Natural killer cell (primary cell): ENCODE results near the gene CRIM1. TPM values are rescaled to one million over a fixed set of nuclear protein-coding genes. Genes with fewer than 3 reads are reported as not detected.

ENCODE experiments used
- ATAC-seq, 3 donors: fragments of 150-1000 bp in 2 of 3; fragments of 200-7000 bp in 1 of 3; cut with Tn5 transposase; 1 replicate in 1 of 3; 2 replicates in 2 of 3; pipeline ENCODE4 v1.10.0; 2021; ENCODE audit warnings: mild to moderate bottlenecking in 2 of 3, moderate library complexity in 2 of 3
- DNase-seq, 2 donors: peaks; one replicate each; pipeline versions ENCODE4 v3.0.0 to v3.0.0-alpha.2; 2013 to 2021; ENCODE audit warnings: mixed read lengths in 1 of 2
- H3K27ac ChIP-seq: one replicate; pipeline ENCODE4 v1.5.1; 2013; ENCODE audit warnings: mild to moderate bottlenecking, low read length
- H3K27me3 ChIP-seq: one replicate; pipeline ENCODE4 v1.6.1; 2013; ENCODE audit warnings: low read length; ENCODE audit not compliant: control insufficient read depth, insufficient read depth
- H3K36me3 ChIP-seq: one replicate; pipeline ENCODE4 v1.6.1; 2013; ENCODE audit warnings: low read length; ENCODE audit not compliant: control insufficient read depth, insufficient read depth
- H3K4me1 ChIP-seq: one replicate; pipeline ENCODE4 v1.6.1; 2013; ENCODE audit warnings: low read length; ENCODE audit not compliant: control insufficient read depth, insufficient read depth
- H3K4me3 ChIP-seq: one replicate; pipeline ENCODE4 v1.5.1; 2013; ENCODE audit warnings: low read length
- H3K9me3 ChIP-seq: one replicate; pipeline ENCODE4 v1.6.1; 2013; ENCODE audit warnings: low read length; ENCODE audit not compliant: control insufficient read depth, insufficient read depth
- H3K27ac Mint-ChIP-seq, 2 donors: one replicate each; pipeline ENCODE4 v1.8.0; 2022; ENCODE audit warnings: mild to moderate bottlenecking in 2 of 2, mixed read lengths in 2 of 2, moderate library complexity in 1 of 2
- H3K27me3 Mint-ChIP-seq, 2 donors: one replicate each; pipeline ENCODE4 v1.8.0; 2022; ENCODE audit warnings: low read depth in 2 of 2, mixed read lengths in 2 of 2
- H3K36me3 Mint-ChIP-seq: one replicate; pipeline ENCODE4 v1.8.0; 2022; ENCODE audit warnings: mixed read lengths
- H3K4me1 Mint-ChIP-seq, 2 donors: one replicate each; pipeline ENCODE4 v1.8.0; 2022; ENCODE audit warnings: mixed read lengths in 2 of 2
- H3K4me3 Mint-ChIP-seq: one replicate; pipeline ENCODE4 v1.8.0; 2022; ENCODE audit warnings: mild to moderate bottlenecking, moderate library complexity, mixed read lengths
- H3K9me3 Mint-ChIP-seq, 2 donors: one replicate each; pipeline ENCODE4 v1.8.0; 2022; ENCODE audit warnings: mixed read lengths in 2 of 2
- CTCF ChIP-seq: fragments of 200-600 bp; IDR thresholded peaks from one replicate; pipeline ENCODE4 v1.8.0; 2022; ENCODE audit warnings: antibody characterized with exemption
- WGBS: methylation state at CpG from one replicate; pipeline ENCODE4 v1.1.7; 2013; ENCODE audit warnings: missing lambda C conversion rate; ENCODE audit not compliant: insufficient coverage; 5-methylcytosine and 5-hydroxymethylcytosine counted together
- intact Hi-C: fragments of 100-400 bp; cut with micrococcal nuclease; formaldehyde crosslinking; loops from one replicate; pipeline ENCODE4 v1.14.2; 2022
- total RNA-seq, 4 donors: library from RNA; stranded (reverse); fragments of 120-200 nt in 1 of 4; gene quantifications; one replicate each; pipeline versions ENCODE4 v1.2.3 to v1.2.4, GENCODE V29; 2013 to 2022

CRIM1 gene
- total RNA-seq, 3 donors from 2014 or later (not counting 1 experiment from before 2014, with no cell fraction given), result 19.3 to 34.1 (median 32.9) TPM

- no peak overlapping the region for H3K4me3 ChIP-seq
- DNase-seq (no peak), ATAC-seq (no peak)
- Mint-ChIP-seq H3K9me3 (no peaks in the 10 kb centered on the region), H3K4me3 (no peak overlapping the region), H3K36me3 (no peaks in the 10 kb centered on the region), H3K27me3 (no peaks in the 10 kb centered on the region), H3K27ac (no peak overlapping the region), H3K4me1 (peaks cover 0 to 6% of the 10 kb centered on the region in 2 donors)
- 86% methylated on average over 3 of the region's 4 CpGs for WGBS
- peaks cover 3% of the 10 kb centered on the region for H3K36me3 ChIP-seq
- no peak for TF ChIP-seq CTCF
- intact Hi-C loops, result no loop called here
- H3K9me3 ChIP-seq, result no peaks in the 10 kb centered on the region
- no peaks in the 10 kb centered on the region for H3K27me3 ChIP-seq
- H3K27ac ChIP-seq, result no peak overlapping the region
- H3K4me1 ChIP-seq, result no peaks in the 10 kb centered on the region
These were observed 99.4 kb downstream of the CRIM1 start for GRCh38 chr2:36455011-36455410.

- no peak overlapping the region for H3K27ac ChIP-seq
- TF ChIP-seq CTCF, result no peak
- ATAC-seq, result no peak
- DNase-seq, result no peak
- WGBS, result 97% methylated on average over 4 of the region's 4 CpGs
- no peak overlapping the region for H3K4me3 Mint-ChIP-seq
- peaks cover 0 to 6% of the 10 kb centered on the region in 2 donors for H3K4me1 Mint-ChIP-seq
- H3K4me1 ChIP-seq, result peaks cover 2% of the 10 kb centered on the region
- no peaks in the 10 kb centered on the region for H3K27me3 ChIP-seq
- H3K9me3 Mint-ChIP-seq, result no peaks in the 10 kb centered on the region
- no peaks in the 10 kb centered on the region for H3K9me3 ChIP-seq
- intact Hi-C loops, result no loop called here
- H3K36me3 Mint-ChIP-seq, result no peaks in the 10 kb centered on the region
- no peak overlapping the region for H3K4me3 ChIP-seq
- no peak overlapping the region for H3K27ac Mint-ChIP-seq
- H3K27me3 Mint-ChIP-seq, result no peaks in the 10 kb centered on the region
- peaks cover 3% of the 10 kb centered on the region for H3K36me3 ChIP-seq
These were observed 100.2 kb downstream of the CRIM1 start for GRCh38 chr2:36455788-36456187.

- intact Hi-C loops, result no loop called here
- WGBS, result 84% methylated on average over 12 of the region's 17 CpGs
These were observed 100.9 kb downstream of the CRIM1 start for GRCh38 chr2:36456227-36457175.

More at GRCh38 chr2:36456227-36457175, 100.9 kb downstream of the CRIM1 start:
- H3K36me3 Mint-ChIP-seq, result no peaks in the 10 kb centered on the region
- Histone ChIP-seq H3K9me3 (no peaks in the 10 kb centered on the region), H3K4me1 (peaks cover 5% of the 10 kb centered on the region), H3K27me3 (no peaks in the 10 kb centered on the region), H3K4me3 (no peak overlapping the region), H3K36me3 (peaks cover 3% of the 10 kb centered on the region), H3K27ac (no peak overlapping the region)
- H3K4me3 Mint-ChIP-seq, result no peak overlapping the region
- no peak overlapping the region for H3K27ac Mint-ChIP-seq
- no peak for DNase-seq
- no peak for TF ChIP-seq CTCF
- no peaks in the 10 kb centered on the region for H3K9me3 Mint-ChIP-seq
- peaks cover 0 to 4% of the 10 kb centered on the region in 2 donors for H3K4me1 Mint-ChIP-seq
- H3K27me3 Mint-ChIP-seq, result no peaks in the 10 kb centered on the region
- no peak for ATAC-seq
